Measurements from ENCODE around the gene SMIM45.

Gene SMIM45

GRCh38 chr22:42001121-42001520 is 49.2 kb downstream of the SMIM45 start:
- DNase-seq (ENCODE audit: low read depth in 3 of 3), result no peak

- no peak for DNase-seq (ENCODE audit: low read depth in 3 of 3)
Measured at GRCh38 chr22:42001706-42002105, 49.8 kb downstream of the SMIM45 start.

- DNase-seq (ENCODE audit: low read depth in 3 of 3), result no peak
Measured at GRCh38 chr22:42007922-42008321, 56.0 kb downstream of the SMIM45 start.
